ENCODE results near the gene ZNF831.

The ZNF831 gene

DNA sequence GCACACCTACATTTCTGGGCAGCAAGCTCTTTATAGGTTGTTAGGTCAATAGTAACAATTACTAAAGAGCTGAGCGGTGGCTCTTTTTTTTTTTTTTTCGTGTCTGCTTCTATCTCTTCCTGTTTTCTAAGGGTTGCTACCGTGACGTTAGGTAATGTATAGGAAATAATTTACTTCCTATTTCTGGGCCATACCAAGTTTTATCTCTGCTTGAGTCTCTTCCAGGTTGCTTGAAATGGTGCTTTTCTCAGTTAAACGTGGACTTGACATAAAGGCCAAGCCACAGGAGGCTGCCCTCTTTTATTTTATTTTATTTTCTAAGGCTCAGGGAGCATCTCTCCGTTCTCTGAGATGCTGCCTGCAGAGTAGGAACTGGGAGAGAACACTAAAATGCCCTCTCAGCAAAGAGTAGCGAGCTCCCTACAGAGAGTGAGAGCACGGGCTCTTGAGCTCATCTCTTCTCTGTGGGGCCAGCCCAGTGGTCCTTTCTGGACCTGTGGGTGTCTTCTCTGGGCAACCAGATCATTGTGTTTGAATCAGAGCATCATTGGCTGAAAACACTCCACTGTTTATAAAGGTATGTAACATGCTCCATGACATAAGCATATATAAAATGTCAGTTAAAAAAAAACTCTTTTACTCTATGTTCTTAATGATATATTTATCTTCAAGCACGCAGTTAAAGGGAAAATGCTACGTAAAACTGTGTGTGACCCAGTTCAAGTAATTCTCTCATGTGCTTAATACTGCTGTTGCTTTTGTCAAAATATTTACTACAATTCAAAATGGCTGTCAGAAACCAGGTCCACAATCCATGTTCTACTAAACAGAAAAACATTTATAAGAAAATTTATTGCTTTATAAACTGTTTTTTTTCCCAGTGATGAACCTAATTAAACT lies at the start of gene ZNF831:
Gene ZNF831 (plus strand): TSS at position 191 of the 900 bp plus-strand sequence. CDS start 27,199 bp downstream, outside the sequence.
- DNase-seq (ENCODE audit: low read depth in 2 of 2): no peak

DNA sequence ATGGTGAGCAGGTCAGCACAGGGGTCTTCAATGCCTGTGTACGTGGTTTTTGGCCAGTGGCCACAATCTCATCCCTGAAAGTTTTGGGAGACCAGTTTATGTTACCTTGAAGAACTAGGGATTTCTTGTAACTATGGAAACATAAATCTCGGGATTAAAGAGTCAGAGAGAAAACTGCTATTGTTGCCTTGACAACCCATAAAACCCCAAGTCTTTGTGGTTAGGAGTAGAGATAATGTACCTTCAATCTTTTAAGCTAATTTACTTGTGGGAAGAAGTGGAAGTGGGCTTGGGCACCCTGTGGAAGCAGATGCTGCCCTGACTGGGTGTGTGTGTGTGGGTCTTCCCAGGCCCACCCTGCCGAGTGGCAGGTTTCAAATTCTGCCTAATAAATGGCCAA lies 46.1 kb upstream of the ZNF831 start:
- DNase-seq (ENCODE audit: low read depth in 2 of 2): no peak

DNA sequence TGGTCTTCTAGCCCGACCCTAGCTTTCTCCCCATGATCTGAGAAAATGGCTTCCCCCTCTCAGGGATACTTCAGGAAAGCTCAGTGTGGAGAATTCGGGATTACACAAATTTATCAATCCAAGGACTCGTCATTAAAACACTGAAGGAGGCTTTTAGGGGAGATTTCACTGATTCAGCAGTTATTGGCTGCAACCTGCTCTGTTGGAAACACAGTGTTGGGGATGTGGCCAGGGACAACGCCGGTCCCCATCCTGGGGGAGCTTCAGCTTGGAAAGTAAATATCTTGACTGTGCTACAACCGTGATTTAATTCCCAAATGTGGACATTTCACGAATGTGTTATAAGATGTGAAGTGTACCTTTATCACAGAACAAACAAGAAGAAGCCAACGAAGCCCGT lies 44.8 kb upstream of the ZNF831 start:
- DNase-seq (ENCODE audit: low read depth in 2 of 2): no peak

DNA sequence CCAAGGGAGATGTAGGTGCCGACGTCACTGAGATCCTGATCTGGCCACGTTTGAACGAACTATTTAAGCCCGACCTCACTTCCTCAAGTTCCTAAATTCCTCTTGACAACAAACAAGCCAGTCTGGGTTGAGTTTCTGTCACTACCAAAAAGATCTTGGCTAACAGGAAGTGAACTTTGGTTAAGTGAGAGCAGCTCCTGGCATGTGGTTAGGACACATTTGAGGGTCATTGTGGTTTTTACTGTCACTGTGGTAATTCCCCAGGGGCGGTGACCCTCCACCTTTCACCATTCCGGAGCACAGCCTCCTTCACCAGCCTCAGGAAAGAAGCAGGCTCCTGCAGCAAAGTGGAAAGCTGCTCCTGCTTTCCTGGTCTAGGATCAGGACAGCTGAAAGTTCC lies 43.1 kb upstream of the ZNF831 start:
- peak in 1 of 2 donors; percentile 15 for DNase-seq (ENCODE audit: low read depth in 2 of 2)

DNA sequence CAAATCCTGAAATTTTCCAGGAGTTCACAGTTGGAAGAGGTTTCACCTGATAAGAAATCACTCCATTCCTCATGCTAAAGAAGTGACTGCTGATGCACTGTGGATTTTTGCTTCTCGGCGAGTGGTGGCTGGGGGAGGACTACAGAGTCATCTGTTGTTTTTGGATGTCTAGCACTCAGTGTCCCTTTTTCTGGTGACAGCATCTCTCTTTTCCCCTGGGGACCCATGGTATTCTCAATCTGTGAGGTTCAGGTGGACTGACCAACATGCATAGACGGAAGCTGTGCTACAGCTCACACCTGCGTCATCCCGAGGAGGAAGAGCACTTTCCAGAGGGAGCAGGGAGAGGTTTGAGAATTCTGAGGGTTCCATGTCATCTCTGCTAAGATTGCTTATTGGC lies 42.7 kb upstream of the ZNF831 start:
- DNase-seq (ENCODE audit: low read depth in 2 of 2): no peak

DNA sequence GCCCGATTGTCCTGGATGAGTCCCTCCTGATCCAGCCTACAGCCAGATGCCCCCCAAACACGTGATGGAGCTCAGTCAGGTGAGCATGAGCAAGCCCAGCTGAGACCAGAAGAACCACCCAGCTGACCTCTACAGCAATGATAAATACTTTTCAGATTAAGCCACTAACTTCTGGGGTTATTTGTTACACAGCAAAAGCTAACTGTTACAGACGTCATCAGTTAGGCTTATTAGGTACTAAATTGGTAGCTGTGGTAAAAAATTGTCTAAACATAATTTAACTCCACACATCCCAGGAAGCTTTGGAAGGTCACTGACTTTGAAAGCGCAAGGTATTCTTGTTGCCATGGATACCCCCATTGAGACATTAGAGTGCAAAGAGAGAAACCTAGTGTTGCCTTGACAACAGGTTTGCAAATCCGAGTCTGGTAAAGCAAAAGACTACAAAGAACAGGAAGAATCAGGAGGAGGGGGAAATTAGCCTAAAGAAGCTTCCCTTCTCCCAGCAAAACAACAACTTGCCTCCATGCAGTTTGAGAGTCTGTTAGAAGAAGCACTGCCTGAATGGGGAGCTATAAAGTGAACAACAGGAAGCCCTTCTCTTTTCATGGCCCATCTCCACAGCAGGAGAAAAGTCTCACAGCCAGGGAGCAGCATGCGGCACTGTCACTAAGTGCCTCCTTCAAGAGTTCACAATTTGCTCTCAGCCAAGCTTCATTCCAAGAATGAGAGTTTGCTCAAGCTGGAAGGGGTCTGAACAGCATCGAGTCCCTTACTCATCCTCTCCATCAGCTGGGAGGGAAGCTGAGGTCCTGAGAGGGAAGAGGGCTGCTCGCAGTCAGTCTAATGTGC lies 41.7 kb upstream of the ZNF831 start:
- DNase-seq (ENCODE audit: low read depth in 2 of 2): no peak

DNA sequence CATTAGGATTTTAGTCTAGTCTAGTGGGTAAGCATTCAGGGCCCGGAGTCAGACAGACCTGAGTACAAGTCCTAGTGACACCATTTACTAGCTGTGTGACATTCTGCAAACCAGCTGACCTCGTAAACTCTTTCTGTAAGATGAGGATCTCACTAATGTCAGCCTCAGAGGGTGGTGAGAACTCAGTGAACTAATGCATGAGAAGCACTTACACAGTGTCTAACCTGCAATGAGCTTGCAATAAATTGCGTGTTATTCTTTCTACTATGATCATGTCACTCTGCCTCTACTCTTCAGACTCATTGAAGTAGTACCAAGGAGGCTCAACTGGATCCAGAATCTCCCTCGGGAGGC lies 41.1 kb upstream of the ZNF831 start:
- DNase-seq (ENCODE audit: low read depth in 2 of 2): no peak

DNA sequence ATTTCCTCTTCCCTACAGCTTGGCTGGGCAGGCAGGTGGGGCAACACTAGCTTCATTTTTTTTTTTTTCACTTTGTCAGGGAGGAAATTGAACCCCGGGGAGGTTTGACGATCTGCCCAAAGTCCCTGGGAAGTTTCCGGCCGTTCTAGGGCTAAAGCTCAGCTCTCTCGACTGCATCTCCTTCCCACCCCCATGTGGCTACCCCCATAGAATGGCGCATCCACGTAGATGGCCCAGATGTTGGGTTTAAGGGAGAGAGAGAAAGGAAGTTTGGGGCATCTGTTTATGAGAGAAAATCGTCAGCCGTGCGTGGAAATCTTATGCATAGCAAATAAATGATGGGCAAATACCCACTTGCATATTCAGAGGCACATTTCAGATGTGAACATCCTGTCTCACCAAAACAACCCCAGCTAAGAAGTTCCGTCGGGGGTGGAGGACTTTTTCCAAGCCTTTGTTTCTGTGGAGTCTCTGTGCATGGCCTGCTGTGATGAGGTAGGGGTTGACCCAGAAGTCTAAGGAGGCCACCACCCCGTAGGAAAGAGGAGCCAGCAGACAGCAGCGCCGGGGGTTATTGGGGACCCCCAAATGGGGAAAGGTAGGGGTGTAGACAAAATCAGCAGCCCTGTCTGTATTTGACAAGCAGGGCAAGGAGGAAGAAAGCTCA lies 40.5 kb upstream of the ZNF831 start:
- DNase-seq (ENCODE audit: low read depth in 2 of 2): no peak

DNA sequence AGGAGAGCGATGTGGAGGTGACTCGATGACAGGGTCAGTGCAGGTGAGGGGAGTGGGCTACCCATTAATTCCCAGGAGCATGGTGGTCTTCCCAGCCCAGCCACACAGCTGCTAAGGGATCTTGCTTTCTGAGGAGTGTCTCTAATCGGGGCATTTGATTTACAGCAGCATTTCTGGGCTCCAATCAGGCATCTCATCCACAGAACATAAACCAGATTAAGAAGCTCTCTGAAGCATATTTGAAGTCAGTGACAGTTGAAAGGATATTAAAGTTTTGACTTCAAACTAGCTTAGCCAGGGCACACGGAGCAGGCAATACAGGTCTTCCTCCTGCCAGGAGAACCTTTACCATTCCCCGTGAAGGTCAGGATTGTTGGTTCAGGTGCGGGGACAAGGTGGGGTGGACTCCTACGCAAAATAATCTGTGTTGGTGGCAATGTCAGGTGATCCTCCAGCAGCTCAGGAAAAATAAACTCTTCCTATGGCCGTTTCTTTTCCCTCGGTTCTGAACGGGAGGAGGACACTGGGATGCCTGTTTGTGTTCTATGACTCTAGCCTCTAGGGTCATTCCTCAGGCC lies 39.9 kb upstream of the ZNF831 start:
- DNase-seq (ENCODE audit: low read depth in 2 of 2): no peak

DNA sequence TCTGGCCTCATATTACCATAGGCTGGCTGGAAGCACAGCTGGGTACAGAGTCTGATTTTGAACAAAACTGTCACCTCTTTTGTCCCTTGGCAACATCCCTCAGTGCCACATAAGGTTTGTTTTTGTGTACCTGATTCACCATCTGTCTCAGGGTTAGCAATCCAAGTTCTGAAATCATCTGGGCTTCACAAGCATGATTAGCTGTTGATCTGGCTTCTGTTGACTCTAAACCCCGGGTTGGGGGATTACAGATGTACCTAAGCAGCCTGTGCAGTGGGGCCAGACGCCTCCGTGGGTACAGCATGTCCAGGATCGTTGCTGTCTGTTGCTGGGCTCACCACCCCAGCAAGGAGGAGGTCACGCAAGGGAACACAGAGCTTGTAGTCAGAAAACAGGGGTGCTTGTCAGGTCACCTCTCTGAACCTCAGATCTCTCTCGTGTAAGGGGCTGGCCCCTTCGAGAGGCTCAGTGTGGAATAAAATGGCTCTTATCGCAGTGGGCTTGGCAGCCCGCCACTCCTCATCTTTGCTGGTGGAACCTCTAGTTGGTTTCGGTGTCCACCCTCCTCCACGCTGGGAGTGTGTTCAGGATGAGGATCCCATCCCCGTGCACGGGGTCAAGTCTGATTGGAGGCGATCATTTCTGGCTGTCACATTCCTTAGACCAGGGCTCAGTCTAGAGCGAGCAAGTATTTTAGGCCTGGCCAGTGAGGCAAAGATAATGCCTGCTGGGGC lies 39.2 kb upstream of the ZNF831 start:
- no peak for DNase-seq (ENCODE audit: low read depth in 2 of 2)

DNA sequence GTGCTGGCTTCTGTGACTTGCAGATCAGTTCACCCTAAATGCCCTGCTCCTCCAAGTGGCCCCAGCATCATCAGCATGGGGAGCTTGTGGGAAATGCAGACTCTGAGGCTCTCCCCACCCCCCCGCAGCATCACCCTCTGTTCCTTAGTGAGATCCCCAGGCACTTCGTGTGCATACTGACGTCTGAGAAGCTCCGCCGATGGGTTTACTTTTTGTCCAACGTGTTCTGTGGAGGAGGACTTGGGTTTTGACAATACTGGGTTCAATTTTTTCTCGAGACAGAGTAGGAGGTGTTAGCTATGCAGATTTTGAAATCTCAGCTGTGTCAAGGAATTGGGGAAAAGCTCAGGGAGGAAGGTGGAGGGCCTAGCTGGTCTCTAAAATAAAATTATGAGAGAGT lies 38.3 kb upstream of the ZNF831 start:
- no peak for DNase-seq (ENCODE audit: low read depth in 2 of 2)

DNA sequence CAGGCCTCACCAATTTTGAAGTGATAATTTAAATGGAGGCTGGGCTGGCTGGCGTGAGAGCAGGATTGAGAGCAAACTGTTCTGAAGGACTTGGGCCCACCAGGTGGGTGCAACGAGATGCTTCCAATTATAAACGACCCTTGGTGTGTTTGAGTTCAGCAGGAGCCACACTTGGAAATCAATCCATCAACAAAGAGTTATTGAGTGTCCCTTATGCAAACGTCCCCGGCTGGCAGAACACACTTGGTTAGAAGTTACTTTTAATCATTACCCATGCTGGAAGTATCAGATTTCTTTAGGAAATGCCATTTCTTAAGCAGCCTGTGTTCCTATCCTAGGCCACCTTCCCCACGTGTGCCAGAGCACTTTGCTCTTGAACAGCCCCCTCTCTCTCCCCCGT lies 37.8 kb upstream of the ZNF831 start:
- DNase-seq (ENCODE audit: low read depth in 2 of 2): no peak

DNA sequence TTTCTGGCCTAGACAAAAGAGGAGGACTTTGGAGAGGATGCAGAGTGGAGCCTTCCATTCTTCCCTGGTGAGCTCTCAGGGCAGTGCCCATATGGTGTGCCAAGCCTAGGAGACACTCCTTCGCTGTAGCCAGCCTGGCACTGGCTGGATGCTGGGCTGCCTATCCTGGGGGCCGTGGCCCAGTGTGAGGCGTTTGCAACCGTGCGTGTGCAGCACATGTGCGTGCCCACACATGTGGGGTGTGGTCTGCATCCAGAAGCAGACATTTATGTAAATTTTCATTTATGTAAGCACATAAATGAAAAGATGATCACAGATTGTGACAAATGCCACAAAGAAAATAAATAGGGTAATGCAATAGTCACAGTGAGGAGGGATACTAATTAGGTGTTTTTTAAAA lies 35.8 kb upstream of the ZNF831 start:
- DNase-seq (ENCODE audit: low read depth in 2 of 2): no peak

DNA sequence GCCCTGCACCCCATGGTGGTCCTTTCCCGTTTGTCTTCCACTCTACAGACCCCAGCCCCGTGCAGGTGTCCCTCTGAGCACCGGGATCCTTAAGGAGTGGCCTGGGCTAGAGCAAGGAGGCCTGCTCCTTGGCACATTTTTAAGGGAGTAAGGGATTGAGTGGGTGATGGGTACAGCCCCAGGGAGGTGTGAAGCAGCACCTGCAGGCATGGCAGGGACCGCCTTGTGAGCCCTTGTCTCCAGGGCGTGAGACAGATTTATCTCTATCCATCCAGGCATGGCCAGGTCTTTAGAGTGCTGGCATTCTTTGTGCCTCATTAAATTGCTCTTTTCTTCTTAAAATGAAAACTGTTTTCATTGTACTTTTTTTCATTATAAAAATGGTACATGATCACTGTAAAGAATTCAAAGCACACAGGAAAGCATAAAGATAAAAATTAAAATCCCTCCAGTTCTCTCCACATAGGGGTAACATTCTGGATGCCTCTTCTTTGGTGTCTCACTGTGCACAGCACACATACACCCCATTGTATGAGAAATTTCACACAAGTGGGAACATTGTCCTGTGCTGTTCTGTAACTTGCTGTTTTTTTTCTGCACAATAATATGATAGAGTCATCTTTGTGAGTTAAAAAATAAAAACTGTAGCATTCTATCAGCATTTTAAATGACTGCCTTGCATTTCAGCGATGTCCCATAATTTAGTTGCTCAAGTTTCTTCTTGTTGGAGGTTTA lies 31.9 kb upstream of the ZNF831 start:
- no peak for DNase-seq (ENCODE audit: low read depth in 2 of 2)

DNA sequence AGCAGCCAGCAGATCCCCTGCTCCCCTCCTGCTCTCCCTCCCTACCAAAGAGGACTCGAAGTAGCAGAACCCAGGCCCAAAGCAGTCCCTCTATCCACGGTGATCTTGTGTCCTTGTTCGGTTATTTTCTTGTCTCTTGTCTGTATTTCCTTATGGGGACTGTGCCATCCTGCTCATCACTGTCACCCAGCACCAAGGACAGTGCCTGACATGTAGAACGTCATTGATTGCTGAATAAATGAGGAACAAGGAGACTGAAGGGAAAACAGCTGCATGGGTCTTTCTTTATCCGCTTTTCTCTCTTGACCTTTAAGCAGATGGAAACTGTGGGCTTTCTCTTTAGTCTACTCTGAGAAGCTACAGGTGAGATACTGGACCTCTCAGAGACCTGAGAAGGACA lies 29.4 kb upstream of the ZNF831 start:
- DNase-seq (ENCODE audit: low read depth in 2 of 2): no peak

DNA sequence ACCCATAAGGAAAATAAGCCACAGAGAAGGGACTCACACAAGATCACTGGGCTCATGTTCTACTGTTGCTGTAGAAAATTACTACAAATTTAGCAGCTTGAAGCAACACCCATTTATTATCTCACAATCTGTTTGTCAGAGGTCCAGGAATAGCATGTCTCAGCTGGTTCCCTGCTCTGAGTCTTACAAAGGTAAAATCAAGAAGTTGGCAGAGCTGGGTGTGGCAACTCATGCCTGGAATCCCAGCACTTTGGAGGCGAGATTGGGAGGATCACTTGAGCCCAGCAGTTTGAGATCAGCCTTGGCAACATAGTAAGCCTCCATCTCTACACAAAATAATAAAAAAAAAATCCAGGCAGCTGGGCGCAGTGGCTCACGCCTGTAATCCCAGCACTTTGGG lies 28.5 kb upstream of the ZNF831 start:
- no peak for DNase-seq (ENCODE audit: low read depth in 2 of 2)

DNA sequence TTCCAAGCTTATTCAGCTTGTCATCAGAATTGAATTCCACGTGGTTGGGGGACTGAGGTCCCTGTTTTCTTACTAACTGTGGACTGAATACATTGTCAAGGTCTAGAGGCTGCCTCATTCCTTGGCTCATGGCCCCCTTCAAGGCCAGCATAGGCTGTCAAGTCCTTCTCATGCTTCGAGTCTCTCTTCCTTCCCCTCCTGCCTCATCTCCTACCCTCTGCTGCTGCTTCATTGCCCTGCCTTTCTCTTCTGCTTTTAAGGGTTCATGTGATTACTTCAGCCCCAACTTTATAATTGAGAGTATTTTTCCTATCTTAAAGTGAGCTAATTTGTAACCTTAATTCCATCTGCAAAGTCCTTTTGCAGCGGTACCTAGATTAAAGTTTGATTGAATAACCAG lies 27.6 kb upstream of the ZNF831 start:
- DNase-seq (ENCODE audit: low read depth in 2 of 2): no peak

DNA sequence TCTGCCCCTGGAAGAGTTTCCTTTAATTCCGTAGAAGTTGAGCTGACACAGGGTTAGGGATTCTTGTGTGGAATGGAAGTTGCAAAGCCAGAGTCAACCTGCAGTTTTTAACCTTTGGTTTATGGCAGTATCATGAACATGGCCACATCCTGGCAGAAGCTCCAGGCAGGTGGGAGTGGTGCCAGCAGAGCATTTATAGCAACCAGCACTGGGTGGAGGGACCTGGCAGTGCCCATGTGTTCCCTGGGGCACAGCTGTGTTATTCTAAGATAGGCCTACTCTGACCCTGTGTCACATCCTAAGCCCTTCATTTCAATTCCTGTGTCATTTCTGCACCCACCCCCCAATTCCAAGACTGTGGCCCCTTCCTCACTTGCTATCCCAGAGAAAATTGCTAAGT lies 26.1 kb upstream of the ZNF831 start:
- DNase-seq (ENCODE audit: low read depth in 2 of 2): no peak

DNA sequence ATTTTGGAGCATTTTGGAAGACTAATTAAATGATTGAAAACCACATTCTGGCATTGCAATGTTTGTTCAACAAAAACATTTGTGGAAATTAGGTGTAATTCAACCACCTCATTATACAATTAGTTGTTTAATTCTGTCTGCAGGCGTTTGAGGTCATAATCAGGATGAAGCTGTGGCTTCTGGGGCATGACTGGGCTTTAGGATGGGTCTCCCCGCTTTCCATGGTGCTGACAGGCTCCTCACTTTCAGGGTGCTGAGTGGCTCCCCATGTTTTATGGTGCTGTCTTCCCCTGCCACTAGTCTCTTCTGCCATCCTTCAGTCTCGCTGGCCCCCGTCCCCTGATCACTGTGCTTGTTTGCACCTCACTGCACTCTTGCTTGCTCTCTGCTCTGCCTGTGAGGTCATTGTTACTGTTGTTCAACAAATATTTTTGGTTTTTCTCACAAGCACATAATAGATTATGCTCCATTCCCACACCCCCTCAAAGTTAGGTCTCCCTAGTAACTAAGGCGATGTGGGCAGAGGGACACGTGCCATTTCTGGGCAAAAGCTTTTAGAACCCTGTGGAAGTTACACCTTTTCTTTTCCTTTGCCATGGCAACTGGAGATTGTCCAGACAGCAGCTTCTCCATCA lies 25.4 kb upstream of the ZNF831 start:
- DNase-seq (ENCODE audit: low read depth in 2 of 2): no peak

DNA sequence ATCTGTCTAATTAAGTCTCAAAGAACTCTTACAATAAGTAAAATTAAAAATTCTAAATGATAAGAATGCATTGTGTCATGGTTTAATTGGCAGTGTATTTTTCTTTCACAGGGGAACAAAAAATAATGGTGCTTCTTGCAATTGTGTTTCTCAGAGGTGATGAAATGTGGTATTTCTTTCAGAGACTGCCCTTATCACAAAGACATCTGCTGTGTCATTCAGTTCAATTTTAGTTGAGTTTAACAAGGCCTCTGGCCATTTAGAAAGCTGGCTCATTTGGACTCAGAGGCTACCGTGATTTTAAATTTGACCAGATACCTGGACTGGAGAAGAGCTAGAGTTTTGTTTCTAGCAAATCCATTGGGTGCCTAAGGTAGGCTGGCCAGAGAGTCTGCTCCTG lies 23.6 kb upstream of the ZNF831 start:
- no peak for DNase-seq (ENCODE audit: low read depth in 2 of 2)

All from stimulated activated CD4-positive, alpha-beta T cell treated with anti-CD3 and anti-CD28 coated beads, Interleukin-4, amount 100 ng/mL, for 48 hours (primary cell).